ENCODE results near the gene CPE.
A peak's percentile ranks its signal among the peaks of the same experiment; 100 is the strongest.

DNA sequence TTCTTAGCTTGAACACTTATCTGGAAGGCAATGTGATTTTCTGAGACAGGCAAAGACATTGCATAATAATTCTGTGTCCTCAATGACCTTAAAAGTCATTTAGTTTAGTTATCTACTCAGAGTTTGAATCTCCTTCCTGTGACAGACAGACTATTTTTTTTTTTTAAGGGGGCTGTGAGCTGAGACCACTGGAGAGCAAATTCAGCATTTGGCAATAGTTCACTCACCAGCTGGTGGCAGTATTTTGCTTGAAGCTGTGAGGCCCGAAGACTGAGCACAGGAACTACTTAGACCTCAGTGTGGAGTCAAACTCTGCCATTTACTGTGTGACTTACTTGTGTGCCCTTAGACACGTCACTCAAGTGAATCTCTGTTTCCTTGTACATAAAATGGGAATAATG lies 22.9 kb upstream of the CPE start:
- TF ChIP-seq POLR2AphosphoS5 (IDR thresholded peaks at IDR 0.05; ENCODE audit: insufficient read depth in 1 of 2, low read depth in 1 of 2) = no peak
- TF ChIP-seq, protein P1, sequence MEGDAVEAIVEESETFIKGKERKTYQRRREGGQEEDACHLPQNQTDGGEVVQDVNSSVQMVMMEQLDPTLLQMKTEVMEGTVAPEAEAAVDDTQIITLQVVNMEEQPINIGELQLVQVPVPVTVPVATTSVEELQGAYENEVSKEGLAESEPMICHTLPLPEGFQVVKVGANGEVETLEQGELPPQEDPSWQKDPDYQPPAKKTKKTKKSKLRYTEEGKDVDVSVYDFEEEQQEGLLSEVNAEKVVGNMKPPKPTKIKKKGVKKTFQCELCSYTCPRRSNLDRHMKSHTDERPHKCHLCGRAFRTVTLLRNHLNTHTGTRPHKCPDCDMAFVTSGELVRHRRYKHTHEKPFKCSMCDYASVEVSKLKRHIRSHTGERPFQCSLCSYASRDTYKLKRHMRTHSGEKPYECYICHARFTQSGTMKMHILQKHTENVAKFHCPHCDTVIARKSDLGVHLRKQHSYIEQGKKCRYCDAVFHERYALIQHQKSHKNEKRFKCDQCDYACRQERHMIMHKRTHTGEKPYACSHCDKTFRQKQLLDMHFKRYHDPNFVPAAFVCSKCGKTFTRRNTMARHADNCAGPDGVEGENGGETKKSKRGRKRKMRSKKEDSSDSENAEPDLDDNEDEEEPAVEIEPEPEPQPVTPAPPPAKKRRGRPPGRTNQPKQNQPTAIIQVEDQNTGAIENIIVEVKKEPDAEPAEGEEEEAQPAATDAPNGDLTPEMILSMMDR (IDR thresholded peaks at IDR 0.05) = peak in 1 of 3 experiments; percentile 4

Measured in vagina (tissue), 2 donors.